Stomach (tissue), 19 donors: ENCODE data around the gene ATF2. TPM values are rescaled to one million over a fixed set of nuclear protein-coding genes. Genes with fewer than 3 reads are reported as not detected.

Source experiments
- DNase-seq, 2 donors: peaks; one replicate each; pipeline versions ENCODE4 v3.0.0 to v3.0.0-alpha.2; 2013 to 2019
- H3K27ac ChIP-seq, 5 donors: fragments of 200-600 bp in 4 of 5; sonication (generic) in 4 of 5; one replicate each; pipeline ENCODE4 v1.5.1; 2013 to 2019; ENCODE audit warnings: mild to moderate bottlenecking in 1 of 5, moderate library complexity in 1 of 5
- H3K27me3 ChIP-seq, 3 donors: fragments of 200-600 bp; sonication (generic); one replicate each; pipeline ENCODE4 v1.5.1; 2017 to 2019; ENCODE audit warnings: mixed run types in 1 of 3
- H3K36me3 ChIP-seq, 4 donors: fragments of 200-600 bp; sonication (generic); 1 replicate in 3 of 4; 2 replicates in 1 of 4; pipeline ENCODE4 v1.5.1; 2016 to 2019
- H3K4me1 ChIP-seq, 4 donors: fragments of 200-600 bp; sonication (generic); one replicate each; pipeline ENCODE4 v1.5.1; 2016 to 2019
- H3K4me3 ChIP-seq, 4 donors: fragments of 200-600 bp; sonication (generic) in 3 of 4; one replicate each; pipeline ENCODE4 v1.5.1; 2016 to 2019; ENCODE audit warnings: mild to moderate bottlenecking in 1 of 4
- H3K9me3 ChIP-seq, 4 donors: fragments of 200-600 bp; sonication (generic); one replicate each; pipeline ENCODE4 v1.5.1; 2016 to 2019
- EP300 ChIP-seq: sonication (generic); formaldehyde crosslinking; IDR thresholded peaks from one replicate; pipeline ENCODE4 v1.6.1; 2017; ENCODE audit warnings: antibody characterized with exemption
- POLR2A ChIP-seq, 4 donors: fragments of 450-650 bp; IDR thresholded peaks; one replicate each; pipeline ENCODE4 v1.6.1; 2016; ENCODE audit warnings: antibody characterized with exemption in 4 of 4, control low read depth in 2 of 4, mild to moderate bottlenecking in 1 of 4, moderate library complexity in 1 of 4
- POLR2AphosphoS5 ChIP-seq, 3 donors: sonication (generic); formaldehyde crosslinking; IDR thresholded peaks; one replicate each; pipeline ENCODE4 v1.6.1; 2016; ENCODE audit warnings: antibody characterized with exemption in 3 of 3
- WGBS, 5 donors: extraction: QIAGEN DNeasy Blood & Tissue Kit in 3 of 5; methylation state at CpG; one replicate each; pipeline versions ENCODE4 v1.1.5 to v1.1.7; 2013 to 2018; 5-methylcytosine and 5-hydroxymethylcytosine counted together
- intact Hi-C: fragments of 100-400 bp; cut with DNase I; formaldehyde crosslinking; loops from one replicate; pipeline ENCODE4 v1.15.1; 2023; ENCODE audit warnings: low total_unique reads
- long read RNA-seq, 10 donors: transcript quantifications; one replicate each; lab custom pipeline, GENCODE V29; 2026
- polyA plus RNA-seq, 3 donors: library from polyadenylated mRNA; stranded (reverse); fragments of 200-250 nt; gene quantifications; one replicate each; pipeline ENCODE4 v1.2.3, GENCODE V29; 2013
- total RNA-seq, 5 donors: library from RNA; depleted of rRNA; stranded (reverse); fragments of >200 nt; gene quantifications; one replicate each; pipeline versions ENCODE4 v1.1.0 to v1.2.3, GENCODE V29; 2014 to 2016
- TF ChIP-seq, protein P1 (sequence below), 7 experiments: fragments of 450-650 bp in 4 of 7; fragments of 200-600 bp in 3 of 7; sonication (generic) in 3 of 7; IDR thresholded peaks; one replicate each; pipeline ENCODE4 v1.5.1; 2016 to 2019; ENCODE audit warnings: antibody characterized with exemption in 7 of 7, control low read depth in 2 of 7, mild to moderate bottlenecking in 1 of 7
- donor health status: healthy with polysubstance abuse.
- donor health status: Bipolar disorder and iron deficiency.
- donor health status: healthy.

The ATF2 gene, protein sequence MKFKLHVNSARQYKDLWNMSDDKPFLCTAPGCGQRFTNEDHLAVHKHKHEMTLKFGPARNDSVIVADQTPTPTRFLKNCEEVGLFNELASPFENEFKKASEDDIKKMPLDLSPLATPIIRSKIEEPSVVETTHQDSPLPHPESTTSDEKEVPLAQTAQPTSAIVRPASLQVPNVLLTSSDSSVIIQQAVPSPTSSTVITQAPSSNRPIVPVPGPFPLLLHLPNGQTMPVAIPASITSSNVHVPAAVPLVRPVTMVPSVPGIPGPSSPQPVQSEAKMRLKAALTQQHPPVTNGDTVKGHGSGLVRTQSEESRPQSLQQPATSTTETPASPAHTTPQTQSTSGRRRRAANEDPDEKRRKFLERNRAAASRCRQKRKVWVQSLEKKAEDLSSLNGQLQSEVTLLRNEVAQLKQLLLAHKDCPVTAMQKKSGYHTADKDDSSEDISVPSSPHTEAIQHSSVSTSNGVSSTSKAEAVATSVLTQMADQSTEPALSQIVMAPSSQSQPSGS
- 10 to 100 TPM in 4 of 5 donors, 1 to 10 TPM in 1; 6.7 to 74.1 (median 44.9) TPM for total RNA-seq
- 10 to 100 TPM; 12.4 to 16.3 (median 12.9) TPM for polyA plus RNA-seq
- long read RNA-seq, donor 1, full-length matches to known transcripts: 4 of 4 reads
- long read RNA-seq, donor 1, partial matches to known transcripts: 0 of 4 reads
- long read RNA-seq, donor 1, other reads (novel, unspliced or antisense): 0 of 4 reads
- long read RNA-seq, donor 2, full-length matches to known transcripts: 4 of 4 reads
- long read RNA-seq, donor 2, partial matches to known transcripts: 0 of 4 reads
- long read RNA-seq, donor 2, other reads (novel, unspliced or antisense): 0 of 4 reads
- long read RNA-seq, donor 3, full-length matches to known transcripts: 2 of 2 reads
- long read RNA-seq, donor 3, partial matches to known transcripts: 0 of 2 reads
- long read RNA-seq, donor 3, other reads (novel, unspliced or antisense): 0 of 2 reads
- long read RNA-seq, donor 4: 0 reads
- long read RNA-seq, donor 5, full-length matches to known transcripts: 5 of 5 reads
- long read RNA-seq, donor 5, partial matches to known transcripts: 0 of 5 reads
- long read RNA-seq, donor 5, other reads (novel, unspliced or antisense): 0 of 5 reads
- long read RNA-seq, donor 6: 0 reads
- long read RNA-seq, donor 7, partial matches to known transcripts: 0 of 2 reads
- long read RNA-seq, donor 7, other reads (novel, unspliced or antisense): 0 of 2 reads
- long read RNA-seq, donor 8, full-length matches to known transcripts: 4 of 4 reads
- long read RNA-seq, donor 8, partial matches to known transcripts: 0 of 4 reads
- long read RNA-seq, donor 8, other reads (novel, unspliced or antisense): 0 of 4 reads
- long read RNA-seq, donor 9, full-length matches to known transcripts: 6 of 6 reads
- long read RNA-seq, donor 9, partial matches to known transcripts: 0 of 6 reads
- long read RNA-seq, donor 9, other reads (novel, unspliced or antisense): 0 of 6 reads
- long read RNA-seq, donor 10, full-length matches to known transcripts: 3 of 3 reads
- long read RNA-seq, donor 10, partial matches to known transcripts: 0 of 3 reads
- long read RNA-seq, donor 10, other reads (novel, unspliced or antisense): 0 of 3 reads

DNA sequence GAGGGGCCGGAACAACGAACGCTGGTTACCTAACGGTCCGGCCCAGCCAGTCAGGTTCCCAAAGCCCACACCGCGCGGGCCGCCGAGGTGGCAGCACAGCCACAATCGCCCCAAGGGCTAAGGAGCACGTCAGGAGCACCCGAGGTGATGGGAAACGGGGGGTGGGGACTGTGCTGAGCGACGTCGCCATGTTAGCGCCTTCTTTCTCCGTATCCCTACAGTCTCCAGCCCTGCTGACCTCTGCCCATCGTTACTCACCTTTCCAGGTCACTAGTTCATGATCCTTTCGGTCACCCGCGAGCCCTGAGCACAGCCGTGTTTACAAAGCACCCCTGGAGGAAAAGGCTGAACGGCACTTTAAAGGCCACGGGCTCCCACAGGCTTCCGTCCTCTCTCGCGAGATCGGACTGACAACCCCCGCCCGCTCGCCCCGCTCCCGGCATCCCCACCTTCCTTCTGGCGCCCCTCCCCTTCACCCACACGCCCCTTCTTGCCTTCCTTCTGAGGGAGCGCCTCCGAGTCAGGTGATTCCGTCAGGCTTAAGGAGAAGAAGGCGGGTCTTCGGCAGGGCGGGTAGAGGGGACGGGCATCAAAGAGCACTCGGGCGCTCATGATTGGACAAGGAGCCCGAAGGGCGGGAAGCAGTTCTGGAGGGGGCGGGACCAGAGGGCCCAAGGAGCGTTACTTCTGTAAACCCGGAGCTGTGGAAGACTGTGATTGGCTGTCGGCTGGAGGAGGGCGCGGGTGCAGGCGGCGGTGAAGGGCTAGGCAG, at the start of gene ATF2:
Gene ATF2, minus strand, starts transcription at position 412 of the 772 bp plus-strand sequence. CDS start 31,760 bp downstream, outside the sequence.
- TF ChIP-seq EP300 (no peak), POLR2A (IDR thresholded peaks at IDR 0.05) (peak in 1 of 4 donors; percentile 14), POLR2AphosphoS5 (IDR thresholded peaks at IDR 0.05) (peak; percentile 11 to 87 (median 80))
- TF ChIP-seq, protein P1, sequence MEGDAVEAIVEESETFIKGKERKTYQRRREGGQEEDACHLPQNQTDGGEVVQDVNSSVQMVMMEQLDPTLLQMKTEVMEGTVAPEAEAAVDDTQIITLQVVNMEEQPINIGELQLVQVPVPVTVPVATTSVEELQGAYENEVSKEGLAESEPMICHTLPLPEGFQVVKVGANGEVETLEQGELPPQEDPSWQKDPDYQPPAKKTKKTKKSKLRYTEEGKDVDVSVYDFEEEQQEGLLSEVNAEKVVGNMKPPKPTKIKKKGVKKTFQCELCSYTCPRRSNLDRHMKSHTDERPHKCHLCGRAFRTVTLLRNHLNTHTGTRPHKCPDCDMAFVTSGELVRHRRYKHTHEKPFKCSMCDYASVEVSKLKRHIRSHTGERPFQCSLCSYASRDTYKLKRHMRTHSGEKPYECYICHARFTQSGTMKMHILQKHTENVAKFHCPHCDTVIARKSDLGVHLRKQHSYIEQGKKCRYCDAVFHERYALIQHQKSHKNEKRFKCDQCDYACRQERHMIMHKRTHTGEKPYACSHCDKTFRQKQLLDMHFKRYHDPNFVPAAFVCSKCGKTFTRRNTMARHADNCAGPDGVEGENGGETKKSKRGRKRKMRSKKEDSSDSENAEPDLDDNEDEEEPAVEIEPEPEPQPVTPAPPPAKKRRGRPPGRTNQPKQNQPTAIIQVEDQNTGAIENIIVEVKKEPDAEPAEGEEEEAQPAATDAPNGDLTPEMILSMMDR (IDR thresholded peaks at IDR 0.05): peak in 1 of 7 experiments; percentile 13
- H3K4me1 ChIP-seq: peaks cover 9 to 38% (median 22%) of the 10 kb centered on the region in 4 donors
- intact Hi-C loops: no loop called here
- peak; percentile 97 to 100 for DNase-seq
- peak within 1 kb of the TSS; percentile 65 to 99 (median 93) for H3K4me3 ChIP-seq
- no peaks in the 10 kb centered on the region for H3K27me3 ChIP-seq
- 0 to 1% (median 0%) methylated on average over 49 to 56 of the region's 56 CpGs for WGBS, 5 donors
- H3K36me3 ChIP-seq: no peaks in the 10 kb centered on the region
- peak within 1 kb of the TSS; percentile 85 to 94 (median 93) for H3K27ac ChIP-seq
- no peaks in the 10 kb centered on the region for H3K9me3 ChIP-seq

DNA sequence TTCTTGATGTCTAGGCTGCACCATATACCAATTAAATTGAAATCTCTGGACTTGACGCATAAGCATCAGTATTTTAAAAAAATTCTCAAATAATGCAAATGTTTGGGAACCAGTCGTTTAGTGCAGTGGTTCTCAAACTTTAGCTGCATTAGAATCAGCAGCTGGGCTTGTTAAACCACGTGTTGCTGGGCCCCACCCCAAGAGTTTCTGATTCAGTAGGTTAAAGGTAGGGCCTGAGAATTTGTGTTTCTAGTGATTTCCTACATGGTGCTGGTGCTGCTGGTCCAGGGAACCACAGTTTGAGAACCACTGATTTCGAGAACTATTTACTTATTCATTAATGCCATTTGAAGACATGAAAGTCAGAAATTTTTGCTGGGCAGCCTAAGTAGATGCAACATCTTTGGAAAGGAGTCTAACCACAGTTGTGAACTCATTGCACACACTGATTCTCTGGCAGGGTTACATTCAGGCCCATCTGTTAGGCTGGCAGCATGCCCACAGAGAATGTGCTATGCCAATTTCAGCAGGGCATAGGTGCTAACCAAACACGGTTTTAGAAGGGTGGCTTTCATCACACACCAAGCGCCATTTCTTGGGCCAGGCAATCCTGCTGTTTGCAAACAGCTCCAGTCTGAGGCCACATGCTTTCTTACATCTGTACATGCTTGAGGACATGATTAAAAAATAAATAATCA, 39.9 kb upstream of the ATF2 start:
- TF ChIP-seq EP300: no peak
- TF ChIP-seq, protein P1 (IDR thresholded peaks at IDR 0.05): no peak
- Histone ChIP-seq H3K4me1 (peaks cover 0 to 5% (median 0%) of the 10 kb centered on the region in 4 donors), H3K27ac (no peak overlapping the region), H3K9me3 (no peaks in the 10 kb centered on the region), H3K27me3 (peaks cover 0 to 3% (median 0%) of the 10 kb centered on the region in 3 donors), H3K4me3 (no peak overlapping the region), H3K36me3 (no peaks in the 10 kb centered on the region)
- intact Hi-C loops: no loop called here
- 45 to 64% (median 48%) methylated on average over 6 of the region's 6 CpGs for WGBS, 5 donors
- peak; percentile 25 to 83 for DNase-seq

DNA sequence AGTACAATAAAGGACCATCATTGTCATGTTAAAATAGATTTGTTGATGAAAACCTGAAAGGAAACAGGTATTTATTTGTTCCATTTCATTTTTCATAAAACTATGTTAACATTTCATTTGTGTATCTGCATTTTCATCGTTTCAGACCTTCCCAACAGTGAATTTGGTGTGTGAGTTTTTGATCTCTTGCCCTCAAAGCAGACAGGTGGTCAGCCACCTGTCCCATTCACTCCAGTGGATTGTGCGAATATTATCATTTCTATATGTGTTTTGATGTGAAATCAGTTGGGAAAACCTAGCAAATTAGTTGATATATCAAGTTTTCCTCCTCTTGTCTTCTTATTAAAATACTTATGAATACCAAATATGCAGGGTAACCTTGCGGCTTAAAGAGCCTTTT, 38.9 kb upstream of the ATF2 start:
- TF ChIP-seq POLR2AphosphoS5 (IDR thresholded peaks at IDR 0.05) (no peak), EP300 (no peak), POLR2A (IDR thresholded peaks at IDR 0.05) (no peak)
- TF ChIP-seq, protein P1 (IDR thresholded peaks at IDR 0.05): no peak

More for the DNA sequence above, 38.9 kb upstream of the ATF2 start:
- Histone ChIP-seq H3K9me3 (no peaks in the 10 kb centered on the region), H3K27me3 (peaks cover 0 to 8% (median 0%) of the 10 kb centered on the region in 3 donors), H3K4me3 (no peak overlapping the region), H3K27ac (no peak overlapping the region), H3K36me3 (no peaks in the 10 kb centered on the region), H3K4me1 (peaks cover 0 to 5% (median 0%) of the 10 kb centered on the region in 4 donors)
- WGBS, 5 donors: 68 to 87% (median 87%) methylated on average over 3 of the region's 3 CpGs
- intact Hi-C loops: no loop called here
- DNase-seq: no peak
